Lower leg skin (tissue), 3 donors: ENCODE data around the gene ARHGDIG.

Experiments
- CTCF ChIP-seq, 3 donors: fragments of 450-650 bp; IDR thresholded peaks; one replicate each; pipeline ENCODE4 v1.5.1; 2016; ENCODE audit warnings: antibody characterized with exemption in 3 of 3, mild to moderate bottlenecking in 3 of 3, moderate library complexity in 2 of 3
- POLR2A ChIP-seq, 2 donors: fragments of 450-650 bp; IDR thresholded peaks; one replicate each; pipeline ENCODE4 v1.6.1; 2016 to 2017; ENCODE audit warnings: antibody characterized with exemption in 2 of 2, mild to moderate bottlenecking in 1 of 2, moderate library complexity in 1 of 2

GRCh38 chr16:330741-331140 is 50.4 kb downstream of the ARHGDIG start:
- no peak for TF ChIP-seq CTCF (IDR thresholded peaks at IDR 0.05)
- no peak for TF ChIP-seq POLR2A (IDR thresholded peaks at IDR 0.05)
